SK-N-SH (cell line): Measurements from ENCODE around the gene PLXNA4. TPM values are rescaled to one million over a fixed set of nuclear protein-coding genes. Genes with fewer than 3 reads are reported as not detected.

Experiments
- CTCF ChIA-PET: fragments of 300-600, 350-600 bp; formaldehyde crosslinking; extraction: SDS; loops from one replicate; lab custom pipeline; 2021; lab: Yijun Ruan, JAX
- POLR2A ChIA-PET: fragments of 350-600 bp; sonication (Branson Sonifier 250); formaldehyde crosslinking; extraction: SDS; loops from one replicate; lab custom pipeline; 2020; ENCODE audit warnings: antibody characterized with exemption, inconsistent platforms; lab: Yijun Ruan, JAX
- DNase-seq: peaks from one replicate; pipeline ENCODE4 v3.0.0; 2012
- H2AFZ ChIP-seq: fragments of 200-600 bp; sonication (generic); 2 replicates; pipeline ENCODE4 v1.8.1; 2016; ENCODE audit warnings: antibody characterized with exemption, mild to moderate bottlenecking, low read depth
- H3F3A ChIP-seq: fragments of 200-600 bp; sonication (generic); replicated peaks from 2 replicates; pipeline ENCODE3; 2016; ENCODE audit warnings: antibody characterized with exemption, mild to moderate bottlenecking; ENCODE audit not compliant: insufficient read depth
- H3K27ac ChIP-seq, 2 experiments: fragments of 200-500 bp in 1 of 2; fragments of 200-600 bp in 1 of 2; sonication (Bioruptor generic) in 1 of 2; sonication (generic), shearing (Covaris generic) in 1 of 2; 2 replicates each; pipeline versions ENCODE4 v1.5.1 to v1.6.1; 2014 to 2016; ENCODE audit warnings: low read depth in 2 of 2, inconsistent platforms in 1 of 2, low read length in 1 of 2, mild to moderate bottlenecking in 1 of 2, mixed read lengths in 1 of 2
- H3K27me3 ChIP-seq: fragments of 200-600 bp; sonication (generic), shearing (Covaris generic); 2 replicates; pipeline ENCODE4 v1.6.1; 2016; ENCODE audit warnings: mixed run types; ENCODE audit not compliant: insufficient read depth
- H3K36me3 ChIP-seq, 2 experiments: fragments of 200-500 bp in 1 of 2; fragments of 200-600 bp in 1 of 2; sonication (Bioruptor generic) in 1 of 2; sonication (generic) in 1 of 2; replicated peaks in 1 of 2; 2 replicates each; pipeline versions ENCODE3 to v1.5.1; 2014 to 2016; ENCODE audit warnings: low read length in 1 of 2, mild to moderate bottlenecking in 1 of 2; ENCODE audit not compliant: insufficient read depth in 2 of 2, control insufficient read depth in 1 of 2
- H3K4me1 ChIP-seq, 2 experiments: fragments of 200-500 bp in 1 of 2; fragments of 200-600 bp in 1 of 2; sonication (Bioruptor generic) in 1 of 2; sonication (generic), shearing (Covaris generic) in 1 of 2; 2 replicates each; pipeline versions ENCODE4 v1.5.1 to v1.6.1; 2014 to 2016; ENCODE audit warnings: low read depth in 1 of 2, low read length in 1 of 2, mixed run types in 1 of 2; ENCODE audit not compliant: insufficient read depth in 2 of 2, control insufficient read depth in 1 of 2
- H3K4me2 ChIP-seq: fragments of 200-600 bp; sonication (generic), shearing (Covaris generic); 2 replicates; pipeline ENCODE4 v1.6.1; 2017; ENCODE audit warnings: mixed run types
- H3K4me3 ChIP-seq, 2 experiments: fragments of 200-500 bp in 1 of 2; fragments of 200-600 bp in 1 of 2; sonication (Bioruptor generic) in 1 of 2; sonication (generic), shearing (Covaris generic) in 1 of 2; 2 replicates each; pipeline versions ENCODE4 v1.5.1 to v1.8.1; 2014 to 2016; ENCODE audit warnings: low read depth in 2 of 2, inconsistent platforms in 1 of 2, low read length in 1 of 2, mild to moderate bottlenecking in 1 of 2, mixed read lengths in 1 of 2, moderate library complexity in 1 of 2
- H3K79me2 ChIP-seq: fragments of 200-600 bp; sonication (generic); 2 replicates; pipeline ENCODE4 v1.8.1; 2017; ENCODE audit warnings: mild to moderate bottlenecking; ENCODE audit not compliant: insufficient read depth
- H3K9ac ChIP-seq: fragments of 200-600 bp; sonication (generic); 2 replicates; pipeline ENCODE4 v1.6.1; 2017; ENCODE audit warnings: mixed run types
- H3K9me2 ChIP-seq: fragments of 200-600 bp; sonication (generic); 2 replicates; pipeline ENCODE4 v1.6.1; 2017; ENCODE audit warnings: mixed run types
- H3K9me3 ChIP-seq: fragments of 200-600 bp; sonication (generic); 2 replicates; pipeline ENCODE4 v1.6.1; 2017; ENCODE audit warnings: mixed run types, mild to moderate bottlenecking, moderate library complexity
- H4K20me1 ChIP-seq: fragments of 200-600 bp; sonication (generic); 2 replicates; pipeline ENCODE4 v1.6.1; 2017; ENCODE audit warnings: mild to moderate bottlenecking, mixed run types; ENCODE audit not compliant: insufficient read depth
- CHD2 ChIP-seq: fragments of 150-350 bp; IDR thresholded peaks from 2 replicates; pipeline ENCODE4 v1.6.1; 2018; ENCODE audit warnings: low read length; ENCODE audit not compliant: partially characterized antibody
- ELF1 ChIP-seq: IDR thresholded peaks from 2 replicates; pipeline ENCODE4 v1.4.0; 2012
- MEF2A ChIP-seq: IDR thresholded peaks from 2 replicates; pipeline ENCODE4 v1.4.0; 2012; ENCODE audit warnings: low read depth, borderline replicate concordance
- NFIC ChIP-seq: IDR thresholded peaks from 2 replicates; pipeline ENCODE4 v1.4.0; 2012; ENCODE audit warnings: borderline replicate concordance
- RAD21 ChIP-seq: IDR thresholded peaks from 2 replicates; pipeline ENCODE4 v1.6.1; 2012; ENCODE audit warnings: mild to moderate bottlenecking, low read length
- REST ChIP-seq: IDR thresholded peaks from 2 replicates; pipeline ENCODE4 v1.6.1; 2012; ENCODE audit warnings: mild to moderate bottlenecking, low read depth, low read length, moderate library complexity
- RFX5 ChIP-seq: IDR thresholded peaks from 2 replicates; pipeline ENCODE4 v1.6.1; 2012; ENCODE audit warnings: mild to moderate bottlenecking, improper control_type of control experiment, low read length
- SIN3A ChIP-seq: IDR thresholded peaks from 2 replicates; pipeline ENCODE4 v1.6.1; 2012; ENCODE audit warnings: low read depth, mild to moderate bottlenecking, low read length, moderate library complexity, borderline replicate concordance
- SMC3 ChIP-seq: IDR thresholded peaks from 2 replicates; pipeline ENCODE4 v1.6.1; 2012; ENCODE audit warnings: low read depth, low read length, improper control_type of control experiment
- TAF1 ChIP-seq: IDR thresholded peaks from 2 replicates; pipeline ENCODE4 v1.6.1; 2012; ENCODE audit warnings: low read depth, mild to moderate bottlenecking, low read length, moderate library complexity, borderline replicate concordance
- TEAD4 ChIP-seq: IDR thresholded peaks from 2 replicates; pipeline ENCODE4 v1.4.0; 2012; ENCODE audit warnings: mild to moderate bottlenecking, borderline replicate concordance; ENCODE audit not compliant: insufficient read depth
- USF1 ChIP-seq: IDR thresholded peaks from 2 replicates; pipeline ENCODE4 v1.4.0; 2012; ENCODE audit warnings: low read depth, borderline replicate concordance
- YY1 ChIP-seq: IDR thresholded peaks from 2 replicates; pipeline ENCODE4 v1.4.0; 2012; ENCODE audit warnings: low read depth, mild to moderate bottlenecking
- WGBS: methylation state at CpG from one replicate; pipeline ENCODE4 v1.1.6; 2017; ENCODE audit warnings: low lambda C conversion rate; 5-methylcytosine and 5-hydroxymethylcytosine counted together
- polyA plus RNA-seq, 3 experiments: library from polyadenylated mRNA; depleted of rRNA; stranded (reverse); fragments of >200 nt; gene quantifications; 2 replicates each; pipeline ENCODE4 v1.2.3, GENCODE V29; 2012
- TF ChIP-seq, protein P1 (sequence below): fragments of 200-600 bp; sonication (generic); IDR thresholded peaks from 2 replicates; pipeline ENCODE4 v1.6.1; 2017; ENCODE audit warnings: antibody characterized with exemption, mild to moderate bottlenecking, moderate library complexity
- TF ChIP-seq, protein P2 (sequence below): IDR thresholded peaks from 2 replicates; pipeline ENCODE4; 2012
- TF ChIP-seq, protein P3 (sequence below): fragments of 150-350 bp; IDR thresholded peaks from 2 replicates; pipeline ENCODE4 v1.6.1; 2016; ENCODE audit warnings: mild to moderate bottlenecking, low read depth, low read length

PLXNA4 gene
- polyA plus RNA-seq, 1 of the 3 experiments (the other 2 are of a cell fraction) = 2.4 TPM

DNA sequence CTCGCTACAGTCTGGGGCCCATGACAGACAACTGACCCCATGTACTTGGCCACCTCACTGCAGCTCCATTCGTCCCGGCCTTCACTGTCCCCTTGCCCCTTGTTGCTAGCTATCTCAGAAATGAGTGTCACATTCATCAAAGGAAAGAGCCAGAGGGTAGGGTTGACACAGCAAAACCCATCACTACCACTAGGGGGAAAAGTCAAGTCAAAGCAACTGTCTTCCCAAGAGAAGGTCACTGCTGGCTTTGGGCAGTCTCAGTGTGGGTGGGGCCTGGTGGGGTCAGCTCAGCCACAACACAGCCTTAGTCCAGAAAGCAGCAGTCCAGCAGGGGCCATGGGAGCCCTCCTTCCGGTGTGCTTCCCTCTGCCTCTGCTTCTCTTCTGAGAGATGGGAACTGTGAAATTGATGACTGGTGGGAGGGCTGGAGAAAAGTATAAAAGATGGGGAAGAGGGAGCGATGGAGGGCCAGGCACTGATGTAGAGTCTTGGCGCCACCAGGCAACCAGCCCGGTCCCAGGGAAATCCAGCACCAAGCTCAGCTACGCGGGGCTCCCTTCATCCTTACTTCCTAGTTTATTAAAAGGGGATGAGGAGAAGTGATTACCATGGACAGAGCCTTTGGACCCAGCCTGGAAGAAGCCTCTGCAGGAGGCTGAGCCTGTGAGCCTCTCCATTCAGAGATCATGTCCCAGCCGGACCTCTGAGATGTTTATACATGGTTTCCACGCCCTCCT lies 58.0 kb downstream of the PLXNA4 start:
- 86% methylated on average over 11 of the region's 11 CpGs for WGBS
- CTCF ChIA-PET = interaction anchor here (0.6 to 4.8 kb wide), 23 partner anchors 9 to 199 kb away, joined by 3 to 29 read pairs (median 4); no protein-coding TSS in a partner anchor
- Histone ChIP-seq H3K27me3 (no peaks in the 10 kb centered on the region), H3K9ac (no peak overlapping the region), H4K20me1 (no peaks in the 10 kb centered on the region), H2AFZ (no peak overlapping the region), H3K79me2 (no peaks in the 10 kb centered on the region), H3F3A (no peaks in the 10 kb centered on the region), H3K4me3 (no peak overlapping the region), H3K9me3 (no peaks in the 10 kb centered on the region), H3K27ac (no peak overlapping the region), H3K4me1 (no peaks in the 10 kb centered on the region), H3K36me3 (no peaks in the 10 kb centered on the region), H3K4me2 (no peak overlapping the region), H3K9me2 (no peaks in the 10 kb centered on the region)
- TF ChIP-seq USF1 (no peak), ELF1 (no peak), RAD21 (peak; percentile 40), MEF2A (no peak), CHD2 (no peak), TAF1 (no peak), YY1 (no peak), TEAD4 (no peak), RFX5 (no peak), SIN3A (no peak), REST (peak; percentile 88), SMC3 (peak; percentile 29; the same call in 1 of the 2 replicates), NFIC (no peak)
- TF ChIP-seq, protein P1, sequence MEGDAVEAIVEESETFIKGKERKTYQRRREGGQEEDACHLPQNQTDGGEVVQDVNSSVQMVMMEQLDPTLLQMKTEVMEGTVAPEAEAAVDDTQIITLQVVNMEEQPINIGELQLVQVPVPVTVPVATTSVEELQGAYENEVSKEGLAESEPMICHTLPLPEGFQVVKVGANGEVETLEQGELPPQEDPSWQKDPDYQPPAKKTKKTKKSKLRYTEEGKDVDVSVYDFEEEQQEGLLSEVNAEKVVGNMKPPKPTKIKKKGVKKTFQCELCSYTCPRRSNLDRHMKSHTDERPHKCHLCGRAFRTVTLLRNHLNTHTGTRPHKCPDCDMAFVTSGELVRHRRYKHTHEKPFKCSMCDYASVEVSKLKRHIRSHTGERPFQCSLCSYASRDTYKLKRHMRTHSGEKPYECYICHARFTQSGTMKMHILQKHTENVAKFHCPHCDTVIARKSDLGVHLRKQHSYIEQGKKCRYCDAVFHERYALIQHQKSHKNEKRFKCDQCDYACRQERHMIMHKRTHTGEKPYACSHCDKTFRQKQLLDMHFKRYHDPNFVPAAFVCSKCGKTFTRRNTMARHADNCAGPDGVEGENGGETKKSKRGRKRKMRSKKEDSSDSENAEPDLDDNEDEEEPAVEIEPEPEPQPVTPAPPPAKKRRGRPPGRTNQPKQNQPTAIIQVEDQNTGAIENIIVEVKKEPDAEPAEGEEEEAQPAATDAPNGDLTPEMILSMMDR = peak; percentile 62
- TF ChIP-seq, protein P2, sequence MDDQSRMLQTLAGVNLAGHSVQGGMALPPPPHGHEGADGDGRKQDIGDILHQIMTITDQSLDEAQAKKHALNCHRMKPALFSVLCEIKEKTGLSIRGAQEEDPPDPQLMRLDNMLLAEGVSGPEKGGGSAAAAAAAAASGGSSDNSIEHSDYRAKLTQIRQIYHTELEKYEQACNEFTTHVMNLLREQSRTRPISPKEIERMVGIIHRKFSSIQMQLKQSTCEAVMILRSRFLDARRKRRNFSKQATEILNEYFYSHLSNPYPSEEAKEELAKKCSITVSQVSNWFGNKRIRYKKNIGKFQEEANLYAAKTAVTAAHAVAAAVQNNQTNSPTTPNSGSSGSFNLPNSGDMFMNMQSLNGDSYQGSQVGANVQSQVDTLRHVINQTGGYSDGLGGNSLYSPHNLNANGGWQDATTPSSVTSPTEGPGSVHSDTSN = no peak
- TF ChIP-seq, protein P3, sequence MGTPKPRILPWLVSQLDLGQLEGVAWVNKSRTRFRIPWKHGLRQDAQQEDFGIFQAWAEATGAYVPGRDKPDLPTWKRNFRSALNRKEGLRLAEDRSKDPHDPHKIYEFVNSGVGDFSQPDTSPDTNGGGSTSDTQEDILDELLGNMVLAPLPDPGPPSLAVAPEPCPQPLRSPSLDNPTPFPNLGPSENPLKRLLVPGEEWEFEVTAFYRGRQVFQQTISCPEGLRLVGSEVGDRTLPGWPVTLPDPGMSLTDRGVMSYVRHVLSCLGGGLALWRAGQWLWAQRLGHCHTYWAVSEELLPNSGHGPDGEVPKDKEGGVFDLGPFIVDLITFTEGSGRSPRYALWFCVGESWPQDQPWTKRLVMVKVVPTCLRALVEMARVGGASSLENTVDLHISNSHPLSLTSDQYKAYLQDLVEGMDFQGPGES = no peak
- peak; percentile 52 for DNase-seq
- POLR2A ChIA-PET = no interaction called here
